Common myeloid progenitor, CD34-positive (primary cell): ENCODE data around the gene ATF7.

Experiments
- CTCF ChIA-PET: fragments of 350-600 bp; sonication (Branson Sonifier 250); formaldehyde crosslinking; loops from one replicate; lab custom pipeline; 2021; ENCODE audit warnings: antibody characterized with exemption; lab: Charles Lee
- POLR2A ChIA-PET: fragments of 350-600 bp; sonication (Branson Sonifier 250); formaldehyde crosslinking; loops from one replicate; lab custom pipeline; 2021; ENCODE audit warnings: antibody characterized with exemption; lab: Charles Lee
- DNase-seq, 3 donors: peaks; one replicate each; pipeline versions ENCODE4 v3.0.0 to v3.0.0-alpha.2; 2013
- H3K27ac ChIP-seq, 2 experiments: 1 replicate in 1 of 2; 2 replicates in 1 of 2; pipeline ENCODE4 v1.7.0; 2013; ENCODE audit warnings: inconsistent platforms in 2 of 2, low read length in 2 of 2, mild to moderate bottlenecking in 2 of 2, low read depth in 1 of 2, moderate library complexity in 1 of 2; ENCODE audit not compliant: severe bottlenecking in 2 of 2, insufficient read depth in 1 of 2, poor library complexity in 1 of 2
- H3K27me3 ChIP-seq, 5 experiments: replicated peaks in 2 of 5; 1 replicate in 3 of 5; 2 replicates in 2 of 5; pipeline versions ENCODE4 v1.6.1 to v1.7.0; 2013; ENCODE audit warnings: low read length in 4 of 5, mild to moderate bottlenecking in 2 of 5, moderate library complexity in 2 of 5, inconsistent platforms in 1 of 5; ENCODE audit not compliant: insufficient read depth in 5 of 5, control insufficient read depth in 4 of 5
- H3K36me3 ChIP-seq, 4 experiments: 1 replicate in 2 of 4; 2 replicates in 2 of 4; pipeline versions ENCODE4 v1.6.1 to v1.7.0; 2013; ENCODE audit warnings: low read length in 3 of 4, control low read depth in 1 of 4, mild to moderate bottlenecking in 1 of 4; ENCODE audit not compliant: control insufficient read depth in 4 of 4, insufficient read depth in 4 of 4
- H3K4me1 ChIP-seq, 4 experiments: 1 replicate in 3 of 4; 2 replicates in 1 of 4; pipeline versions ENCODE4 v1.6.1 to v1.7.1; 2013; ENCODE audit warnings: low read length in 3 of 4, mild to moderate bottlenecking in 3 of 4, control low read depth in 1 of 4, inconsistent platforms in 1 of 4, moderate library complexity in 1 of 4; ENCODE audit not compliant: control insufficient read depth in 4 of 4, insufficient read depth in 4 of 4; ENCODE audit errors: control extremely low read depth in 1 of 4
- H3K4me3 ChIP-seq, 7 experiments: 1 replicate in 4 of 7; 2 replicates in 3 of 7; pipeline versions ENCODE4 v1.5.1 to v1.7.0; 2013; ENCODE audit warnings: mild to moderate bottlenecking in 7 of 7, low read length in 6 of 7, moderate library complexity in 6 of 7, inconsistent platforms in 2 of 7, low read depth in 2 of 7, control low read depth in 1 of 7; ENCODE audit not compliant: insufficient read depth in 4 of 7, control insufficient read depth in 1 of 7; ENCODE audit errors: extremely low read depth in 1 of 7
- H3K9me3 ChIP-seq, 5 experiments: 1 replicate in 4 of 5; 2 replicates in 1 of 5; pipeline versions ENCODE4 v1.6.1 to v1.7.1; 2013; ENCODE audit warnings: low read length in 4 of 5, mild to moderate bottlenecking in 2 of 5, inconsistent platforms in 1 of 5, low read depth in 1 of 5, moderate library complexity in 1 of 5; ENCODE audit not compliant: control insufficient read depth in 4 of 5, insufficient read depth in 2 of 5; ENCODE audit errors: control extremely low read depth in 1 of 5
- WGBS: methylation state at CpG from one replicate; pipeline ENCODE4 v1.1.5; 2013; ENCODE audit not compliant: insufficient coverage; 5-methylcytosine and 5-hydroxymethylcytosine counted together

Gene ATF7

DNA sequence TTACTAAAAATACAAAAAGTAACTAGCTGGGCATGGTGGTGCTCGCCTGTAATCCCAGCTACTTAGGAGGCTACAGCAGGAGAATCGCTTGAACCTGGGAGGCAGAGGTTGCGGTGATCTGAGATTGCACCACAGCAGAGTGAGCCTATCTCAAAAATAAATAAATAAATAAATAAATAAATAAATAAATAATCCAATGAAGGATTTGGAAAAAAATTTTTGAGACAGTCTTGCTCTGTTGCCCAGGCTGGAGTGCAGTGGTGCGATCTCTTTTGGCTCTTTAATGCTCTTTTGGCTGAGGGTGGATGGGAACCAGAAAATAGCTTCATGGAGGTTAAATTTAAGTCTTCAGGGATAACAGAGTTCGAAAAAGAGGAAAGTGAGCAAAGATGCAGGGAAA lies 38.0 kb upstream of the ATF7 start:
- POLR2A ChIA-PET = interaction anchor here (0.6 kb wide), 1 partner anchor 121 kb away, joined by 3 read pairs; no protein-coding TSS in a partner anchor
- no peak for DNase-seq
- Histone ChIP-seq H3K9me3 (no peaks in the 10 kb centered on the region), H3K4me3 (no peak overlapping the region), H3K27ac (no peak overlapping the region), H3K4me1 (no peaks in the 10 kb centered on the region), H3K27me3 (no peaks in the 10 kb centered on the region), H3K36me3 (peaks cover 10 to 50% (median 34%) of the 10 kb centered on the region in 4 experiments)
- CTCF ChIA-PET = interaction anchor here (0.9 to 1.6 kb wide), 2 partner anchors 31 to 121 kb away, joined by 3 to 4 read pairs; no protein-coding TSS in a partner anchor
- 69% methylated on average over 2 of the region's 5 CpGs for WGBS

DNA sequence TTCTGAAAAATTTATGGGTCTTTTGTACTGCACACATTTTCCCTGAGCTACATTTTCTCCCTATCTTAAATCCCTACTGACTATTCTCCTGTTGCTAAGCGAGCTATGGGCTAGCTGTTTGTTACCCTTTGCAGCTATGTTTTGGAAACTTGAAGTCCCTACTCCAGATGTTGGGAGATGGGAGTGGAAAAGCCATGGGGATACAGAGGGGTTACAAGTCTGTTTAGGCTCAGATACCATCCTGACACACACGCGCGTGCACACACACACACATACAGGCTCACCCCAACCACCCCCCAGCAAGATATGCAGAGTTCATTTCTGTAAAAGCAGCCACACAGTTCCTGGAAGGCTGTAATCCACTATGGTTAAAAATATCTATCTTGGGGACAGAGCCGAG lies 33.9 kb upstream of the ATF7 start:
- Histone ChIP-seq H3K9me3 (no peaks in the 10 kb centered on the region), H3K4me3 (no peak overlapping the region), H3K36me3 (peaks cover 5 to 20% (median 15%) of the 10 kb centered on the region in 4 experiments), H3K4me1 (no peaks in the 10 kb centered on the region), H3K27ac (no peak overlapping the region), H3K27me3 (no peaks in the 10 kb centered on the region)
- no peak for DNase-seq
- no CpG with 5 or more reads among the region's 5 CpGs for WGBS
- POLR2A ChIA-PET = no interaction called here
- CTCF ChIA-PET = interaction anchor here (1.2 to 1.5 kb wide), 3 partner anchors 10 to 500 kb away, joined by 3 read pairs; partner anchors contain the start of gene ATP5MC2

GRCh38 chr12:53659571-53659981 lies 33.4 kb upstream of the ATF7 start:
- Histone ChIP-seq H3K27ac (no peak overlapping the region), H3K4me3 (no peak overlapping the region), H3K4me1 (no peaks in the 10 kb centered on the region), H3K27me3 (no peaks in the 10 kb centered on the region), H3K36me3 (peaks cover 1 to 16% (median 11%) of the 10 kb centered on the region in 4 experiments), H3K9me3 (no peaks in the 10 kb centered on the region)
- ChIA-PET CTCF (interaction anchor here (1.2 to 1.5 kb wide), 3 partner anchors 9 to 500 kb away, joined by 3 read pairs; partner anchors contain the start of gene ATP5MC2), POLR2A (no interaction called here)
- no peak for DNase-seq
- WGBS = no CpG with 5 or more reads among the region's 2 CpGs

DNA sequence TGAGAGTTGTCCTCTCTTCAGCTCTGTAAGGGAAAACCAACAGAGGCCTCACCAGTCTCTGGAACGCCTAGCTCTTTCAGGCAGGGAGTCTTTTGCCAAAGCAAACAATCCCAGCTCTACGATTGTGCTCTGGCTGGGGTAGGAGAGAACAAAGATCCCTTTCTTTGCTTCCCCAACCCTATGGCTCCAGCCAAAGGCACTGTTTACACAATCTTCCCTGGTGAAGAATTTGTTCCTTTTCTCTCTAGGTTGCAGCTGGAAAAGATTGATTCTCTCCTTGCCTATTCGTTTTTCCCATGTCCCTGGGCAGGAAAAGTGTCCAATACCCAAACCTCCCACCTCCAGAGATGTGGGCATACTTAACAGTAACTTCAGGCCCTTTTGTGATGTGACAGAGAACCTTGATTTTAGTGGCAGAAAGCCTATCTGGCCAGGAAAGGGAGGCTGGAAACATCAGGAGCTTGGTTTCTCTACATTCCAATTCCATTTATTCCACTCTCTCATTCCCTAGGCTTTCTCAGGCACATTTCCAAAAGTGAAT lies 32.9 kb upstream of the ATF7 start:
- H3K4me1 ChIP-seq = no peaks in the 10 kb centered on the region
- ChIA-PET POLR2A (no interaction called here), CTCF (interaction anchor here (0.7 to 1.5 kb wide), 5 partner anchors 9 to 499 kb away, joined by 3 read pairs; partner anchors contain the start of gene ATP5MC2)
- no peak overlapping the region for H3K4me3 ChIP-seq
- no peaks in the 10 kb centered on the region for H3K27me3 ChIP-seq
- DNase-seq = no peak
- WGBS = 100% methylated on average over 2 of the region's 3 CpGs
- no peaks in the 10 kb centered on the region for H3K9me3 ChIP-seq
- H3K36me3 ChIP-seq = peaks cover 0 to 12% (median 8%) of the 10 kb centered on the region in 4 experiments
- no peak overlapping the region for H3K27ac ChIP-seq

GRCh38 chr12:53657041-53657440 lies 30.9 kb upstream of the ATF7 start:
- Histone ChIP-seq H3K4me3 (no peak overlapping the region), H3K4me1 (no peaks in the 10 kb centered on the region), H3K27me3 (no peaks in the 10 kb centered on the region), H3K9me3 (no peaks in the 10 kb centered on the region), H3K27ac (no peak overlapping the region), H3K36me3 (peaks cover 0 to 1% (median 0%) of the 10 kb centered on the region in 4 experiments)
- 80% methylated on average over 1 of the region's 4 CpGs for WGBS
- DNase-seq = no peak
- ChIA-PET POLR2A (interaction anchor here (0.7 kb wide), 1 partner anchor 10 kb away, joined by 6 read pairs; no protein-coding TSS in a partner anchor), CTCF (no interaction called here)

DNA sequence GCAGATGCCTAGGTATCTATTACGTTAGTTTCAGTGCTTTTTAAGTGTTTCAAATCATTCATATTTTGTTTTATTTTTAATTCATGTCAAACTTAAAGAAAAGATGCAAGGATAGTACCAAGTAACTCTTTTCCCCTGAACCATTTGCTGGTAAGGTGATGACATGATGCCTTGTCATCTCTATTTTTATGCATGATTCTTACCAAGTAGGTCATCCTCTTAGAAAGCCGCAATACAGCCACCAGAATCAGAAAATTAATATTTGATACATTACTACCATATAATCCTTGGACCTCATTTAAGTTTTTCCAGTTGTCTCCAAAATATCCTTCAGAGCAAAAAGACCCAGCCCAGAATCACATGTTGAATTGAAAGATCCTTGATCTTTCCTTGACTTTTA lies 27.4 kb upstream of the ATF7 start:
- 100% methylated on average over 1 of the region's 2 CpGs for WGBS
- Histone ChIP-seq H3K4me3 (no peak overlapping the region), H3K27me3 (no peaks in the 10 kb centered on the region), H3K36me3 (no peaks in the 10 kb centered on the region), H3K9me3 (no peaks in the 10 kb centered on the region), H3K27ac (no peak overlapping the region), H3K4me1 (no peaks in the 10 kb centered on the region)
- CTCF ChIA-PET = no interaction called here
- DNase-seq = no peak
- POLR2A ChIA-PET = no interaction called here

DNA sequence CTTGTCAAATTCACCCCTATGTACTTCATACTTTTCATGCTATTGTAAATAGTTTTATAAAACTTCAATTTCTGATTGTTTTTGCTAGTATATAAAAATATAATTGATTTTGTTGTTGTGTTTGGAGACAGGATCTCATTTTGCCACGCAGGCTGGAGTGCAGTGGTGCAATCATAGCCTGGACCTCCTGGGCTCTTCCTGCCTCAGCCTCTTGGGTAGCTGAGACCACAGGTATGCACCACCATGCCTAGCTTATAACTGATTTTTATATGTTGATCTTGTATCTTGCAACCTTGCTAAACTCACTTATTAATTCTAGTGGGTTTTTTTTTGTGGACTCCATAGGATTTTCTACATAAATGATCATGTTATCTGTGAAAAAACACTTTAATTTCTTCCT lies 26.2 kb upstream of the ATF7 start:
- DNase-seq = no peak
- 100% methylated on average over 1 of the region's 1 CpG for WGBS
- H3K27me3 ChIP-seq = no peaks in the 10 kb centered on the region
- H3K27ac ChIP-seq = no peak overlapping the region
- CTCF ChIA-PET = interaction anchor here (1.1 kb wide), 1 partner anchor 9 kb away, joined by 3 read pairs; no protein-coding TSS in a partner anchor
- H3K9me3 ChIP-seq = no peaks in the 10 kb centered on the region
- no peak overlapping the region for H3K4me3 ChIP-seq
- no peaks in the 10 kb centered on the region for H3K4me1 ChIP-seq
- POLR2A ChIA-PET = no interaction called here
- no peaks in the 10 kb centered on the region for H3K36me3 ChIP-seq
